ENCODE measurements around the gene CELA3A.
"Not testable (repeated sequence)": the region's sequence is repeated elsewhere in the genome, so short reads cannot be mapped to it uniquely, and the experiment has no call there.

CELA3A gene

DNA sequence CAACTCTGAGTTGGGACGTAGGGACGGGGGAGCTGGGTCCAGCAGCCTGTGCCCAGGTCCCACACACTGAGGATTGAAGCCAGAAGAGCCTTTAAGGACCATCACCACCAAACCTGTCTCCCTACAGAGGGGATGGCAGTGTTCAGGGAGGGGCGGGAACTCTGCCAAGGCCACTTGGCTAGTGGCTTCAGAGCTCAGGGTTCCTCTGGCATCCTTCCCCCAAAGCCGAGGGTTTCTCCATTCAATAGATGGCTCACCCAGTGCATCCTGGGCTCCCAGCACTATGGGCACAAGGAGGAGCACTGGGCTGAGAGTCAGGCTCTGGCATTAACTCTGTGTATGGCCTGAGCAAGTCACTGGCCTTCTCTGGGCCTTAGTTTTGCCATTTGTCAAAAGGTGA, 20.2 kb upstream of the CELA3A start:
- DNase-seq (ENCODE audit: low read depth in 2 of 2): not testable (repeated sequence)

- not testable (repeated sequence) for DNase-seq (ENCODE audit: low read depth in 2 of 2)
Observed at GRCh38 chr1:21982122-21982521, 19.3 kb upstream of the CELA3A start.

DNA sequence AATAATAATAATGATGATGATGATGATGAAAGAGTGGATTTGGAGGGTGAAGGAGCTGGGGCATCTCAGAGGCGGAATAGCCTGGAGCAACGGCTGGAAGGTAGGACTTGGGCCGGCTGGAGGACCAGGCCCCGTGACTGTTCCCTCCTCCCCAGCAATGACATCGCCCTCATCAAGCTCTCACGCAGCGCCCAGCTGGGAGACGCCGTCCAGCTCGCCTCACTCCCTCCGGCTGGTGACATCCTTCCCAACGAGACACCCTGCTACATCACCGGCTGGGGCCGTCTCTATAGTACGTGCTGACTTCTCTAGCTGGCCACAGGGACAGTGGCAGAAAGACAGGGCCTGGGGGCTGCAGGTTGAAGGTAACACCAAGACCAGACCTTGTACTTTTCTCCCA, 17.9 kb upstream of the CELA3A start:
- DNase-seq (ENCODE audit: low read depth in 2 of 2): not testable (repeated sequence)

DNA sequence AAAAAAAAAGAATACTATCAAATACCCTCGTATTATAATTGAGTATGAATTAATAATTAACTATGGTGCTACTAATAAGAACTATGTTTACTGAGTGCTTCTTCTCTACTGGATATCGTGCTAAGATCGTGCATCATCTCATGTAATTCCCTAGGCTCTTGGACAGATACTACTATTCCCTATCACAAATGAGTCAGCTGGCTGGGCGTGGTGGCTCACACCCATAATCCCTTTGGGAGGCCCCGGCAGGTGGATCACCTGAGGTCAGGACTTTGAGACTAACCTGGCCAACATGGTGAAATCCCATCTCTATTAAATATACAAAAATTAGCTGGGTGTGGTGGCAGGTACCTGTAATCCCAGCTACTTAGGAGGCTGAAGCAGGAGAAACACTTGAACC, 15.6 kb upstream of the CELA3A start:
- not testable (repeated sequence) for DNase-seq (ENCODE audit: low read depth in 2 of 2)

DNA sequence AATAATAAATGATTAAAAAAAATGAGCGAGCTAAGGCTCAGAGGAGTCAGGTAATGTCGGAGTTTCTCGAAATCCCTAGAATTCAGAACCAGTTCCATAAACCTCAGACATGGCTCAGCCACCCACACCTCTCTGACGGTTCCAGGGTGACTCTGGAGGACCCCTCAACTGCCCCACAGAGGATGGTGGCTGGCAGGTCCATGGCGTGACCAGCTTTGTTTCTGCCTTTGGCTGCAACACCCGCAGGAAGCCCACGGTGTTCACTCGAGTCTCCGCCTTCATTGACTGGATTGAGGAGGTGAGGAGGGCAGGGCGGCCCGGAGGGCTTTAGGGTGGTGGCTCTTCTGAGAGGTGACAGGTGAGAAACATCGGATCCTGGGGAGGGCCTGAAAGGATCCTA, 15.1 kb upstream of the CELA3A start:
- DNase-seq (ENCODE audit: low read depth in 2 of 2): not testable (repeated sequence)

- not testable (repeated sequence) for DNase-seq (ENCODE audit: low read depth in 2 of 2)
Observed at GRCh38 chr1:21989672-21990393, 11.6 kb upstream of the CELA3A start.

GRCh38 chr1:21992186-21992585, 9.3 kb upstream of the CELA3A start:
- not testable (repeated sequence) for DNase-seq (ENCODE audit: low read depth in 2 of 2)

DNA sequence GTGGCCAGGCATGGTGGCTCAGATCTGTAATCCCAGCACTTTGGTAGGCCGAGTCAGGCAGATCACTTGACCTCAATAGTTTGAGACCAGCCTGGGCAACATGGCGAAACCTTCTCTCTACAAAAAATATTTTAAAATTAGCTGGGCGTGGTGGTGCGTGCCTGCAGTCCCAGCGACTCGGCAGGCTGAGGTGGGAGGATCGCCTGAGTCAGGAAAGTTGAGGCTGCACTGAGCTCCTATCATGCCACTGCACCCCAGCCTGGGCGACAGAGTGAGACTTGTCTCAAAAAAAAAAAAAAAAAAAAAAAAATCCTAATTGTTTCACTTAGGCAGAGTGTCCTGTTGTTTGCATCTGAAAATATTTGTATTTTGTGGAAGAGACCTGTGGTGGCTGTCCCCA, 6.7 kb upstream of the CELA3A start:
- not testable (repeated sequence) for DNase-seq (ENCODE audit: low read depth in 2 of 2)

- not testable (repeated sequence) for DNase-seq (ENCODE audit: low read depth in 2 of 2)
Observed at GRCh38 chr1:21996663-21996970, 4.8 kb upstream of the CELA3A start.

DNA sequence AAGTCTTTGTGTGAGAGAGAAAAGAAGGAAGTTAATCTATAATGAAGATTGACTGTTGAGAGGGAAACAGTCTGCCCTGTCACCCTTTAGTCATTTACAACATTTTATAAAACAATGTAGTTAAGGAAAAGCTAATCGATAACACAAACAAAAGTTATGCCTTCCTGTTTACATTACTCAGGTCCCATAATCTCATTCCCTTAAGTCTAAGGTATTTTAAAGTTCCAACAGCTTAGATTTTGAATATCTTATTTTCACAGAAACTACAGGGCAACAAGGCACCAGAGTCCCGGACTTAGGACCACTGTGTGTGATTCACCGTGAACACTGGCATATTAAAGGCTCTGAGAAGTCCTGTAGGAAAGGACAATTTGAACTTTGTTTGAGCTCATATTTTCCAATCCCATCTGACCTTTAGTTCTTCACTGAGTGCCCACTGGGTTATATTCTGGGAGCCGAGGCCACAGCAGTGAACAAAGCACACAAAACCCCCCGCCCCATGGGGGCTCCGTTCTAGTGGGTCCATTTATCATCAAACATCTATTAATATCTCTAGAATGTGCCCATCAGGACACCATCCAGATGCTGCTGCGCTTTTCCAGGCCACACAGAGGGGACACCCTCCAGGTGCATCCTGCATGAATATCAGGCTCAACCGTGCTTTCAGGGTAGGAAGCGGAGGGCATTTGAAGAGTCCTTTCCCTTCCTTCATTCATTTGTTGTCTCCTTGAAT, 3.4 kb upstream of the CELA3A start:
- not testable (repeated sequence) for DNase-seq (ENCODE audit: low read depth in 2 of 2)

DNA sequence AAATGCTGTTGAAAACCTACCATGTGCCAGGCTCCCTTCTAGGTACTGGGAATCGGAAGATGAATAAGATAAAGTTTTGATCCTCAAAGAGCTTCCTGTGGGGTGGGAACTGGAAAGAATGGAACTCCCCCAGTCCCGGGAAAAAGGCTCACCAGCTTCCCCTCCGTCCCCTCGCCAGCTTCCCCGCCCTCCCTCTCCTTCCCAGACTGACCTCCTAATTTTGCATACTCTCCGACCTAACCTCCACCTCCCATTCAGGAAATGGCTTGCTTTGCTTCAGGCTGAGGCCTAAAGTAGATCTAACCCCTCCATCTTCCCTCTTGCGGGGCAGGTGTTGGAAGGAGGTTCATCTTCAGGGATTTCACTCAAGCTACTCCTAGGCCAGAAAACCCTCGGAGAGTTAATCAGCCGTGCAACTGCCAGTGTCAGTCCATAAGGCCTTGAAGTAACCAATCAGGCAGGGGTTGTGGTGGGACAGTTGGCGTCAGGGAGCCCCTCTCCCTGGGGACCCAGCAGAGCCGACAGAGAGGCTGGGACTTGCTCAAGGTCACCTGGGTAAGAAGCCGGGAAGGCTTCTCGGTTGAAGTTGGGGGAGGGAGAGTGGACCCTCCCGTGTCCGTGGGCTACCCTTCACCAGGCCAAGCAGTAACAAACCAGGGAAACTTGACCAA, 2.7 kb upstream of the CELA3A start:
- not testable (repeated sequence) for DNase-seq (ENCODE audit: low read depth in 2 of 2)

GRCh38 chr1:21999645-22000044, 1.8 kb upstream of the CELA3A start:
- DNase-seq (ENCODE audit: low read depth in 2 of 2): not testable (repeated sequence)

- DNase-seq (ENCODE audit: low read depth in 2 of 2): not testable (repeated sequence)
Observed at GRCh38 chr1:22002461-22002860, 1.0 kb downstream of the CELA3A start.

GRCh38 chr1:22002875-22003274, 1.4 kb downstream of the CELA3A start:
- DNase-seq (ENCODE audit: low read depth in 2 of 2): not testable (repeated sequence)

DNA sequence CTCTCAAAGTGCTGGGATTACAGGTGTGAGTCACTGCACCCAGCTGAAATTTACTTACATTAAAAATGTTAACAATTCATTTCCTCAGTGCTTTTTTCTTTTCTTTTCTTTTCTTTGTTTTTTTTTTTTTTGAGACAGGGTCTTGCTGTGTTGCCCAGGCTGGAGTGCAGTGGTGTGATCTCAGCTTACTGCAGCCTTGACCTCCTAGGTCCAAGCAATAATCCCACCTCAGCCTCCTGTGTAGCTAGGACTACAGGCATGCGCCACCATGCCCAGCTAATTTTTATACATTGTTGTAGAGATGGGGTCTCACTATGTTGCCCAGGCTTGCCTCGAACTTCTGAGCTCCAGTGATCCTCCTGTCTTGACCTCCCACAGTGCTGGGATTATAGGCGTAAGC, 2.5 kb downstream of the CELA3A start:
- not testable (repeated sequence) for DNase-seq (ENCODE audit: low read depth in 2 of 2)

DNA sequence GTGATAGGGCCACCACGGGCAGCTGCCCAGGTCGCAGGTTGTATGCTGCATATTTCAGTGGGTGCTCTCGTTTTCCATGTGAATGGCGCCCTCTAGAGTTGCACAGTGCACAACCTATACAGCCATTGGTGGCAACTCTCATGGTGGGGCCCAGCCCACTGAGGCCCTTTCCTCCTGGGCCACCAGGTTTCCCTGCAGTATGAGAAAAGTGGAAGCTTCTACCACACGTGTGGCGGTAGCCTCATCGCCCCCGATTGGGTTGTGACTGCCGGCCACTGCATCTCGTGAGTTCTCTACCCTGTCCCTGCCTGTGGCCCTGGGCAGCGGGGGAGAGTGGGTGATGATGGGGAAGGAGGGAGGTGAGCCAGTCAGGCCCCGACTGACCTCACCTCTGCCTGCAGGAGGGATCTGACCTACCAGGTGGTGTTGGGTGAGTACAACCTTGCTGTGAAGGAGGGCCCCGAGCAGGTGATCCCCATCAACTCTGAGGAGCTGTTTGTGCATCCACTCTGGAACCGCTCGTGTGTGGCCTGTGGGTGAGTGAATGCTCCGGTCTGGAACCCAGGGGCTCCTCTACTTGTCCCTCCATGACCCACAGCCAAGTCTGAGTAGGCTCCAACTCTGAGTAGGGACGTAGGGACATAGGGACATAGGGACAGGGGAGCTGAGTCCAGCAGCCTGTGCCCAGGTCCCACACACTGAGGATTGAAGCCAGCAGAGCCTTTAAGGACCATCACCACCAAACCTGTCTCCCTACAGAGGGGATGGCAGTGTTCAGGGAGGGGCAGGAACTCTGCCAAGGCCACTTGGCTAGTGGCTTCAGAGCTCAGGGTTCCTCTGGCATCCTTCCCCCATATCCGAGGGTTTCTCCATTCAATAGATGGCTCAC, 4.0 kb downstream of the CELA3A start:
- not testable (repeated sequence) for DNase-seq (ENCODE audit: low read depth in 2 of 2)

DNA sequence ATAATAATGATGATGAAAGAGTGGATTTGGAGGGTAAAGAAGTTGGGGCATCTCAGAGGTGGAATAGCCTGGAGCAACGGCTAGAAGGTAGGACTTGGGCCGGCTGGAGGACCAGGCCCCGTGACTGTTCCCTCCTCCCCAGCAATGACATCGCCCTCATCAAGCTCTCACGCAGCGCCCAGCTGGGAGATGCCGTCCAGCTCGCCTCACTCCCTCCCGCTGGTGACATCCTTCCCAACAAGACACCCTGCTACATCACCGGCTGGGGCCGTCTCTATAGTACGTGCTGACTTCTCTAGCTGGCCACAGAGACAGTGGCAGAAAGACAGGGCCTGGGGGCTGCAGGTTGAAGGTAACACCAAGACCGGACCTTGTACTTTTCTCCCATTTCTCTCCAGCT, 5.3 kb downstream of the CELA3A start:
- DNase-seq (ENCODE audit: low read depth in 2 of 2): not testable (repeated sequence)

- DNase-seq (ENCODE audit: low read depth in 2 of 2): not testable (repeated sequence)
Observed at GRCh38 chr1:22007262-22007661, 5.8 kb downstream of the CELA3A start.

- DNase-seq (ENCODE audit: low read depth in 2 of 2): not testable (repeated sequence)
Observed at GRCh38 chr1:22009566-22009965, 8.1 kb downstream of the CELA3A start.

GRCh38 chr1:22012752-22013151, 11.3 kb downstream of the CELA3A start:
- not testable (repeated sequence) for DNase-seq (ENCODE audit: low read depth in 2 of 2)

DNA sequence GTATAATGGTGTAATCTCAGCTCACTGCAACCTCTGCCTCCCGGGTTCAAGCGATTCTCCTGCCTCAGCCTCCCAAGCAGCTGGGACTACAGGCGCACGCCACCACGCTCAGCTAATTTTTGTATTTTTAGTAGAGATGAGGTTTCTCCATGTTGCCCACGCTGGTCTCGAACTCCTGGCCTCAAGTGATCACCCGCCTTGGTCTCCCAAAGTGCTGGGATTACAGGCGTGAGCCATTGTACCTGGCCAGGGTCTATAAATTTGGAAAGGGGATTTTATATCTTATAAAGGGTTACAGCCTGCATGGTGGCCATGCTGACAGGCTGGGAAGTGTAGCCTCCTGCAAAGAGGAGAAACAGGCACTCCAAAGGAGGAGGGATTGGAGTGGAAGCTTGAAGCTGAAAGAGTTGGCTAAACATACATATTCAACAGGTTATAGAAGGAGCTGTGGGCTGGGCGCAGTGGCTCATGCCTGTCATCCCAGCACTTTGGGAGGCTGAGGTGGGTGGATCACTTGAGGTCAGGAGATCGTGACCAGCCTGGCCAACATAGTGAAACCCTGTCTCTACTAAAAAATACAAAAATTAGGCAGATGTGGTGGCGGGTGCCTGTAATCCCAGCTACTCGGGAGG, 13.2 kb downstream of the CELA3A start:
- DNase-seq (ENCODE audit: low read depth in 2 of 2): not testable (repeated sequence)

All from stimulated activated CD8-positive, alpha-beta memory T cell treated with anti-CD3 and anti-CD28 coated beads, Interleukin-2, amount 100 ng/mL, for 1 hour (primary cell).